K562 (cell line): ENCODE results near the gene HEXIM1. TPM values are rescaled to one million over a fixed set of nuclear protein-coding genes. Genes with fewer than 3 reads are reported as not detected.
A peak's percentile ranks its signal among the peaks of the same experiment; 100 is the strongest.

Experiments used
- ARID1B ChIP-seq: fragments of 450-650 bp; IDR thresholded peaks from 2 replicates; pipeline ENCODE4 v1.6.1; 2016; ENCODE audit warnings: antibody characterized with exemption, mild to moderate bottlenecking, inconsistent platforms
- LCOR ChIP-seq: sonication (generic); formaldehyde crosslinking; IDR thresholded peaks from 2 replicates; pipeline ENCODE4 v1.8.0; 2022; ENCODE audit warnings: mild to moderate bottlenecking, missing genetic modification reagents
- POLR2G ChIP-seq: fragments of 200-400 bp; formaldehyde crosslinking; IDR thresholded peaks from 2 replicates; pipeline ENCODE4 v1.6.1; 2017; ENCODE audit warnings: low read depth, mild to moderate bottlenecking, antibody characterized with exemption, low read length, moderate library complexity
- SAP30 ChIP-seq: fragments of 200-600 bp; sonication (generic); IDR thresholded peaks from 2 replicates; pipeline ENCODE4 v1.6.1; 2012; ENCODE audit warnings: borderline replicate concordance, low read depth, mild to moderate bottlenecking, moderate library complexity, low read length, control low read depth, inconsistent platforms; ENCODE audit not compliant: insufficient read depth, poor library complexity, severe bottlenecking
- polyA plus RNA-seq, 8 experiments: library from polyadenylated mRNA; depleted of rRNA in 4 of 8; stranded (reverse) in 5 of 8; unstranded in 3 of 8; fragments of >200 nt; fragmentation: Nextera tagmentation in 2 of 8; fragmentation: Illumina TruSeq in 1 of 8; extraction: Ambion mirVana in 2 of 8; extraction: Trizol in 1 of 8; gene quantifications; 2 replicates each; pipeline versions ENCODE4 v1.2.1 to v1.2.3, GENCODE V29; 2011 to 2014; ENCODE audit warnings: inconsistent platforms in 1 of 8, missing spikeins in 1 of 8
- total RNA-seq, 7 experiments: library from RNA; depleted of rRNA in 6 of 7; stranded (reverse); fragments of >200 nt in 6 of 7; fragmentation: Illumina TruSeq in 2 of 7; extraction: Trizol in 2 of 7; gene quantifications; 2 replicates each; pipeline versions ENCODE4 v1.2.1 to v1.2.3, GENCODE V29; 2011 to 2021; ENCODE audit warnings: low replicate concordance in 1 of 7
- TF ChIP-seq, protein P1 (sequence below): sonication (generic); formaldehyde crosslinking; IDR thresholded peaks from 2 replicates; pipeline ENCODE4 v1.8.0; 2022; ENCODE audit warnings: mild to moderate bottlenecking, missing genetic modification reagents
- TF ChIP-seq, protein P2 (sequence below), 2 experiments: fragments of 450-650 bp; IDR thresholded peaks; 2 replicates each; pipeline ENCODE4 v1.6.1; 2016
- TF ChIP-seq, protein P3 (sequence below), 2 experiments: fragments of 450-650 bp; formaldehyde crosslinking in 1 of 2; IDR thresholded peaks; 2 replicates each; pipeline versions ENCODE4 v1.4.0 to v1.6.1; 2014 to 2020; ENCODE audit warnings: mild to moderate bottlenecking in 2 of 2, borderline replicate concordance in 1 of 2, low read depth in 1 of 2
- TF ChIP-seq, protein P4 (sequence below): fragments of 450-650 bp; IDR thresholded peaks from 2 replicates; pipeline ENCODE4 v1.6.1; 2018; ENCODE audit warnings: mild to moderate bottlenecking, low read depth; ENCODE audit not compliant: partially characterized antibody

The HEXIM1 gene
- total and polyA plus RNA-seq, 9 of the 15 experiments (the other 6 are each of a cell fraction or from before 2014, with no cell fraction given), result 1.4 to 28.3 (median 9.1) TPM

DNA sequence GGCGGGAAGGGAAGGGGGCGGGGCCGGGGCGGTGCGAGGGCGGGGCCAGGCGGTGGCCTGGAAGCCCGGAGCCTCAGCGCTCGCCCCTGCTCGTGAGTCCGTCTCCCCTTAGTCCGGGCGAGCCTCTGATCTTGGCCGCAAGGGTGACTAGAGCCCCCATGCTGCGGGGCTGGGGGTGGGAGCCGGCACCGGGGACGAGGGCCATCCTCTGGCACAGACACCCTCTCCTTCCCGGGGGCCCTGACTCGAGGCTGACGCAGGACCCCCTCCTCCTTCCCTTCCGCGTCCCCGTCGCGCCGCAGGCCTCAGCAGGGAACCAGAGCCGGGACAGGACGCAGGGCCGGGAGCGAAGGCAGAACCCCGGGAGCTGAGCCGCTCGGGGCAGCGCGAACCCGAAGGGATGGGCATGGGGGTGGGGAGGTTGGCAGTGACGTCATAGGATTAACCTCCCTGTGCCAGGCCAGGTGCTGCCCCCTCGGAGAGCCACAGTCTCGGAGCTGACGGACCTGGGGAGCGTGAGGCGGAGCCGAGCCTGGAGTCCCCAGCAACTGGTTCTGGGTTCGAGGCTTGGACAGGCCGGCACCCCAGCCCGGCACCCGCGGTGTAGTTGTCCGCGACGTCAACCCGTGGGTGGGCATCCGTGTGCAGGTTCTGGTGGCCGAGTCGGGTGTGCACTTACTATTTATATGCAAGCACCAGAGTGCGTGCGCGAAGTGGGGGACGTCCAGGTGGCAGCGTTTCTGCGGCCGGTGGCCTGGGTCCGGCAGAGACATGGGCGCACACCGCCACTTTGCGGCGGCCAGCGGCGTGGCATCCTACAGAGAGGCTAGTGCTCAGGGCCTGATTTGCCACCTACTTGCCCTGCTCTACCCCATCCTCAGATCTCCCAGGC lies 15.5 kb upstream of the HEXIM1 start (continued):
- TF ChIP-seq, protein P1, sequence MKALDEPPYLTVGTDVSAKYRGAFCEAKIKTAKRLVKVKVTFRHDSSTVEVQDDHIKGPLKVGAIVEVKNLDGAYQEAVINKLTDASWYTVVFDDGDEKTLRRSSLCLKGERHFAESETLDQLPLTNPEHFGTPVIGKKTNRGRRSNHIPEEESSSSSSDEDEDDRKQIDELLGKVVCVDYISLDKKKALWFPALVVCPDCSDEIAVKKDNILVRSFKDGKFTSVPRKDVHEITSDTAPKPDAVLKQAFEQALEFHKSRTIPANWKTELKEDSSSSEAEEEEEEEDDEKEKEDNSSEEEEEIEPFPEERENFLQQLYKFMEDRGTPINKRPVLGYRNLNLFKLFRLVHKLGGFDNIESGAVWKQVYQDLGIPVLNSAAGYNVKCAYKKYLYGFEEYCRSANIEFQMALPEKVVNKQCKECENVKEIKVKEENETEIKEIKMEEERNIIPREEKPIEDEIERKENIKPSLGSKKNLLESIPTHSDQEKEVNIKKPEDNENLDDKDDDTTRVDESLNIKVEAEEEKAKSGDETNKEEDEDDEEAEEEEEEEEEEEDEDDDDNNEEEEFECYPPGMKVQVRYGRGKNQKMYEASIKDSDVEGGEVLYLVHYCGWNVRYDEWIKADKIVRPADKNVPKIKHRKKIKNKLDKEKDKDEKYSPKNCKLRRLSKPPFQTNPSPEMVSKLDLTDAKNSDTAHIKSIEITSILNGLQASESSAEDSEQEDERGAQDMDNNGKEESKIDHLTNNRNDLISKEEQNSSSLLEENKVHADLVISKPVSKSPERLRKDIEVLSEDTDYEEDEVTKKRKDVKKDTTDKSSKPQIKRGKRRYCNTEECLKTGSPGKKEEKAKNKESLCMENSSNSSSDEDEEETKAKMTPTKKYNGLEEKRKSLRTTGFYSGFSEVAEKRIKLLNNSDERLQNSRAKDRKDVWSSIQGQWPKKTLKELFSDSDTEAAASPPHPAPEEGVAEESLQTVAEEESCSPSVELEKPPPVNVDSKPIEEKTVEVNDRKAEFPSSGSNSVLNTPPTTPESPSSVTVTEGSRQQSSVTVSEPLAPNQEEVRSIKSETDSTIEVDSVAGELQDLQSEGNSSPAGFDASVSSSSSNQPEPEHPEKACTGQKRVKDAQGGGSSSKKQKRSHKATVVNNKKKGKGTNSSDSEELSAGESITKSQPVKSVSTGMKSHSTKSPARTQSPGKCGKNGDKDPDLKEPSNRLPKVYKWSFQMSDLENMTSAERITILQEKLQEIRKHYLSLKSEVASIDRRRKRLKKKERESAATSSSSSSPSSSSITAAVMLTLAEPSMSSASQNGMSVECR (CRISPR knock-in tag), result peak; percentile 18; the same call in 1 of the 2 replicates
- TF ChIP-seq, protein P2, sequence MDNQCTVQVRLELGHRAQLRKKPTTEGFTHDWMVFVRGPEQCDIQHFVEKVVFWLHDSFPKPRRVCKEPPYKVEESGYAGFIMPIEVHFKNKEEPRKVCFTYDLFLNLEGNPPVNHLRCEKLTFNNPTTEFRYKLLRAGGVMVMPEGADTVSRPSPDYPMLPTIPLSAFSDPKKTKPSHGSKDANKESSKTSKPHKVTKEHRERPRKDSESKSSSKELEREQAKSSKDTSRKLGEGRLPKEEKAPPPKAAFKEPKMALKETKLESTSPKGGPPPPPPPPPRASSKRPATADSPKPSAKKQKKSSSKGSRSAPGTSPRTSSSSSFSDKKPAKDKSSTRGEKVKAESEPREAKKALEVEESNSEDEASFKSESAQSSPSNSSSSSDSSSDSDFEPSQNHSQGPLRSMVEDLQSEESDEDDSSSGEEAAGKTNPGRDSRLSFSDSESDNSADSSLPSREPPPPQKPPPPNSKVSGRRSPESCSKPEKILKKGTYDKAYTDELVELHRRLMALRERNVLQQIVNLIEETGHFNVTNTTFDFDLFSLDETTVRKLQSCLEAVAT (IDR thresholded peaks at IDR 0.05), result peak in 1 of 2 experiments; percentile 22; a peak in 1 of 4 replicates
- TF ChIP-seq LCOR (CRISPR knock-in tag), result no peak
- no peak for TF ChIP-seq ARID1B
- TF ChIP-seq, protein P3, sequence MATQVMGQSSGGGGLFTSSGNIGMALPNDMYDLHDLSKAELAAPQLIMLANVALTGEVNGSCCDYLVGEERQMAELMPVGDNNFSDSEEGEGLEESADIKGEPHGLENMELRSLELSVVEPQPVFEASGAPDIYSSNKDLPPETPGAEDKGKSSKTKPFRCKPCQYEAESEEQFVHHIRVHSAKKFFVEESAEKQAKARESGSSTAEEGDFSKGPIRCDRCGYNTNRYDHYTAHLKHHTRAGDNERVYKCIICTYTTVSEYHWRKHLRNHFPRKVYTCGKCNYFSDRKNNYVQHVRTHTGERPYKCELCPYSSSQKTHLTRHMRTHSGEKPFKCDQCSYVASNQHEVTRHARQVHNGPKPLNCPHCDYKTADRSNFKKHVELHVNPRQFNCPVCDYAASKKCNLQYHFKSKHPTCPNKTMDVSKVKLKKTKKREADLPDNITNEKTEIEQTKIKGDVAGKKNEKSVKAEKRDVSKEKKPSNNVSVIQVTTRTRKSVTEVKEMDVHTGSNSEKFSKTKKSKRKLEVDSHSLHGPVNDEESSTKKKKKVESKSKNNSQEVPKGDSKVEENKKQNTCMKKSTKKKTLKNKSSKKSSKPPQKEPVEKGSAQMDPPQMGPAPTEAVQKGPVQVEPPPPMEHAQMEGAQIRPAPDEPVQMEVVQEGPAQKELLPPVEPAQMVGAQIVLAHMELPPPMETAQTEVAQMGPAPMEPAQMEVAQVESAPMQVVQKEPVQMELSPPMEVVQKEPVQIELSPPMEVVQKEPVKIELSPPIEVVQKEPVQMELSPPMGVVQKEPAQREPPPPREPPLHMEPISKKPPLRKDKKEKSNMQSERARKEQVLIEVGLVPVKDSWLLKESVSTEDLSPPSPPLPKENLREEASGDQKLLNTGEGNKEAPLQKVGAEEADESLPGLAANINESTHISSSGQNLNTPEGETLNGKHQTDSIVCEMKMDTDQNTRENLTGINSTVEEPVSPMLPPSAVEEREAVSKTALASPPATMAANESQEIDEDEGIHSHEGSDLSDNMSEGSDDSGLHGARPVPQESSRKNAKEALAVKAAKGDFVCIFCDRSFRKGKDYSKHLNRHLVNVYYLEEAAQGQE (IDR thresholded peaks at IDR 0.05; ENCODE audit: borderline replicate concordance), result peak; percentile 43; the same call in 1 of the 2 replicates
- TF ChIP-seq, protein P3 (CRISPR knock-in tag; IDR thresholded peaks at IDR 0.05; ENCODE audit: low read depth), result no peak
- peak; percentile 70; the same call in 1 of the 2 replicates for TF ChIP-seq POLR2G
- TF ChIP-seq, protein P4, sequence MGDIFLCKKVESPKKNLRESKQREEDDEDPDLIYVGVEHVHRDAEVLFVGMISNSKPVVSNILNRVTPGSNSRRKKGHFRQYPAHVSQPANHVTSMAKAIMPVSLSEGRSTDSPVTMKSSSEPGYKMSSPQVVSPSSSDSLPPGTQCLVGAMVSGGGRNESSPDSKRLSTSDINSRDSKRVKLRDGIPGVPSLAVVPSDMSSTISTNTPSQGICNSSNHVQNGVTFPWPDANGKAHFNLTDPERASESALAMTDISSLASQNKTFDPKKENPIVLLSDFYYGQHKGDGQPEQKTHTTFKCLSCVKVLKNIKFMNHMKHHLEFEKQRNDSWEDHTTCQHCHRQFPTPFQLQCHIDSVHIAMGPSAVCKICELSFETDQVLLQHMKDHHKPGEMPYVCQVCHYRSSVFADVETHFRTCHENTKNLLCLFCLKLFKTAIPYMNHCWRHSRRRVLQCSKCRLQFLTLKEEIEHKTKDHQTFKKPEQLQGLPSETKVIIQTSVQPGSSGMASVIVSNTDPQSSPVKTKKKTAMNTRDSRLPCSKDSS, result no peak
- peak; percentile 57 for TF ChIP-seq SAP30
